ENCODE measurements around the gene GADD45G. TPM values are rescaled to one million over a fixed set of nuclear protein-coding genes. Genes with fewer than 3 reads are reported as not detected.

GADD45G gene
- total and polyA plus RNA-seq, 10 of the 15 experiments (the other 5 are each of a cell fraction or from before 2014, with no cell fraction given), result 0.07 to 1.00 (median 0.29) TPM; not detected in 4

- Histone ChIP-seq H3K36me3 (ENCODE audit: control insufficient read depth in 2 of 2, insufficient read depth in 2 of 2, low read length in 1 of 2) (no peaks in the 10 kb centered on the region), H3K4me1 (ENCODE audit: control insufficient read depth, insufficient read depth, low read length) (no peaks in the 10 kb centered on the region), H2AFZ (ENCODE audit: control insufficient read depth, low read depth, low read length) (no peak overlapping the region), H3K4me3 (no peak overlapping the region), H3K79me2 (ENCODE audit: control insufficient read depth, insufficient read depth, low read length) (no peaks in the 10 kb centered on the region), H4K20me1 (ENCODE audit: control insufficient read depth, insufficient read depth) (no peaks in the 10 kb centered on the region), H3K27me3 (replicated peaks in 1 of 2; ENCODE audit: control insufficient read depth in 2 of 2, insufficient read depth in 2 of 2, low read length in 1 of 2) (peaks cover 0 to 3% of the 10 kb centered on the region in 2 experiments; a peak in 3 of 4 replicates), H3K4me2 (ENCODE audit: control insufficient read depth, insufficient read depth) (no peak overlapping the region), H3K9ac (ENCODE audit: control insufficient read depth, insufficient read depth, low read length) (no peak overlapping the region), H3K9me3 (replicated peaks; ENCODE audit: control insufficient read depth, insufficient read depth, low read length) (no peaks in the 10 kb centered on the region), H3K27ac (ENCODE audit: control insufficient read depth, insufficient read depth) (no peak overlapping the region)
- intact Hi-C loops (cut with micrococcal nuclease; ENCODE audit: unreplicated experiment) (no loop called here), in situ Hi-C loops (cut with MboI) (no loop called here)
- BruUV-seq (replicated peaks), result no TSS peak
- POLR2A ChIA-PET, result no interaction called here
- DNase-seq (ENCODE audit: low read depth, low spot score) (no peak), FAIRE-seq (no peak), ATAC-seq (no peak)
- CTCF ChIA-PET, result interaction anchor here (1.3 to 1.4 kb wide), 2 partner anchors 33 to 60 kb away, joined by 3 read pairs; no protein-coding TSS in a partner anchor
- WGBS (ENCODE audit: insufficient coverage, insufficient replicate concordance, low lambda C conversion rate, missing lambda C conversion rate), result 30% methylated on average over 5 of the region's 5 CpGs
- TF ChIP-seq BMI1 (IDR thresholded peaks at IDR 0.05; ENCODE audit: borderline replicate concordance), result no peak
- TF ChIP-seq SREBF1 (IDR thresholded peaks at IDR 0.05; ENCODE audit: low read length), result no peak
- TF ChIP-seq SP1 (IDR thresholded peaks at IDR 0.05; ENCODE audit: low read depth, low read length), result no peak
- TF ChIP-seq EZH2 (IDR thresholded peaks at IDR 0.05; ENCODE audit: borderline replicate concordance, control insufficient read depth, low read depth, low read length), result no peak
- TF ChIP-seq SMAD5 (IDR thresholded peaks at IDR 0.05; ENCODE audit: low read depth), result no peak
- no peak for TF ChIP-seq NBN (IDR thresholded peaks at IDR 0.05)
- TF ChIP-seq EGR1 (IDR thresholded peaks at IDR 0.05; ENCODE audit: borderline replicate concordance in 1 of 2, low read depth in 2 of 2, low read length in 2 of 2), result no peak
- no peak for TF ChIP-seq HDAC6 (IDR thresholded peaks at IDR 0.05; ENCODE audit: unreplicated experiment)
- RAD21 ChIA-PET (ENCODE audit: unreplicated experiment), result no interaction called here
- SMC1A ChIA-PET (ENCODE audit: uncharacterized antibody, unreplicated experiment), result no interaction called here
Measured at GRCh38 chr9:89635816-89636215, 31.0 kb downstream of the GADD45G start.

GRCh38 chr9:89637787-89638186, 33.0 kb downstream of the GADD45G start:
- ChIA-PET POLR2A (no interaction called here), CTCF (interaction anchor here (1.2 kb wide), 1 partner anchor 35 kb away, joined by 5 read pairs; no protein-coding TSS in a partner anchor), RAD21 (ENCODE audit: unreplicated experiment) (no interaction called here), SMC1A (ENCODE audit: uncharacterized antibody, unreplicated experiment) (interaction anchor here (0.7 kb wide), 1 partner anchor 30 kb away, joined by 3 read pairs; no protein-coding TSS in a partner anchor)
- Histone ChIP-seq H3K79me2 (ENCODE audit: control insufficient read depth, insufficient read depth, low read length) (no peaks in the 10 kb centered on the region), H3K36me3 (ENCODE audit: control insufficient read depth in 2 of 2, insufficient read depth in 2 of 2, low read length in 1 of 2) (no peaks in the 10 kb centered on the region), H2AFZ (ENCODE audit: control insufficient read depth, low read depth, low read length) (no peak overlapping the region), H3K4me1 (ENCODE audit: control insufficient read depth, insufficient read depth, low read length) (no peaks in the 10 kb centered on the region), H3K9me3 (replicated peaks; ENCODE audit: control insufficient read depth, insufficient read depth, low read length) (no peaks in the 10 kb centered on the region), H3K4me2 (ENCODE audit: control insufficient read depth, insufficient read depth) (no peak overlapping the region), H3K27me3 (replicated peaks in 1 of 2; ENCODE audit: control insufficient read depth in 2 of 2, insufficient read depth in 2 of 2, low read length in 1 of 2) (peaks cover 0 to 3% of the 10 kb centered on the region in 2 experiments; a peak in 3 of 4 replicates), H3K9ac (ENCODE audit: control insufficient read depth, insufficient read depth, low read length) (no peak overlapping the region), H4K20me1 (ENCODE audit: control insufficient read depth, insufficient read depth) (no peaks in the 10 kb centered on the region), H3K27ac (ENCODE audit: control insufficient read depth, insufficient read depth) (no peak overlapping the region), H3K4me3 (no peak overlapping the region)
- ATAC-seq, result no peak
- no peak for FAIRE-seq
- intact Hi-C loops (cut with micrococcal nuclease; ENCODE audit: unreplicated experiment), result no loop called here
- in situ Hi-C loops (cut with MboI), result no loop called here
- BruUV-seq (replicated peaks), result no TSS peak
- no peak for DNase-seq (ENCODE audit: low read depth, low spot score)
- WGBS (ENCODE audit: insufficient coverage, insufficient replicate concordance, low lambda C conversion rate, missing lambda C conversion rate), result 6% methylated on average over 4 of the region's 6 CpGs
- TF ChIP-seq SREBF1 (IDR thresholded peaks at IDR 0.05; ENCODE audit: low read length) (no peak), RB1 (IDR thresholded peaks at IDR 0.05; ENCODE audit: borderline replicate concordance) (no peak), BCLAF1 (IDR thresholded peaks at IDR 0.05) (no peak), BCL3 (IDR thresholded peaks at IDR 0.05; ENCODE audit: borderline replicate concordance, insufficient read depth, low read depth, low read length, poor library complexity, severe bottlenecking) (no peak)

All from GM12878 (cell line).